ENCODE data around the gene KLRC3.
"Not testable (repeated sequence)": the region's sequence is repeated elsewhere in the genome, so short reads cannot be mapped to it uniquely, and the experiment has no call there.

Gene KLRC3

DNA sequence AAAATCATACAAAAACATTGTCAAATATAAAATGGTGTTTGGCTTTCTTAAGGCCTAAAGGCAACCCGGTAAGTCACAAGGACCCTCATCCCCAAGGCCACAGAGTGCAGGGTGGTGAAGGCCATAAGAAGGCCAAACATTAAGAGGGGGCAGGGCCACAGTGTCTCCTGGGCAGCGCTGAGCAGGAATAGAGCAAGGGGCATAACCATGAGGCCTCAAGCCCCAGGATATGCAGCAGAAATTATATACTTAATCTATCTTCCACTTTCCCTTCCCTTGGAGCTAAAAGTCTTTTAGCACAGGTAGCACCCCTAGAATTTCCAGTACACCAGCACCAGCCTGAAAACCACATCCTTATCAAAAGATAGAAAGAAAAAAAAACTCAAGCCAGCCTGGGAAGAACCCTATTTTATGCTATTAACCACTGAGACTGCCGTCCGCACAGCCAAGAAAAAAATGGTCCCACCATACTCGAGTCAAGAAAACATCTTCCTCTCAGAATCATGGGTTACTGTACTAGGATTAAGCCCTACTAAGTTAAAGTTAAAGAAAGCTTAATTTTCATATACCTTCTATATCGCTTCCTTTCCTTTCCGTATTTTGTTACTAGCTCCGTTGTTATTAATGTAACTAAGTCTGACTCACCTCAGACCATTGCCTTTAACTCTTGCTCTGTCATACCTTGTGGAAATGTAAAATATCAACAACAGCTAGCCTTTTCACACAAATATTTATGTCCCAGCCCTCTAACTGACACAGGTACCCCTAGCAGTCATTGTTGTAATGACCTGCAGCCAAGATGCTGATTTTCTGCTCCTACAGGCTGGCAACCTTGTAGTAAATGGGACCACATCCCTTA lies 50.6 kb downstream of the KLRC3 start:
- no peak for DNase-seq (ENCODE audit: low read depth in 2 of 2)

DNA sequence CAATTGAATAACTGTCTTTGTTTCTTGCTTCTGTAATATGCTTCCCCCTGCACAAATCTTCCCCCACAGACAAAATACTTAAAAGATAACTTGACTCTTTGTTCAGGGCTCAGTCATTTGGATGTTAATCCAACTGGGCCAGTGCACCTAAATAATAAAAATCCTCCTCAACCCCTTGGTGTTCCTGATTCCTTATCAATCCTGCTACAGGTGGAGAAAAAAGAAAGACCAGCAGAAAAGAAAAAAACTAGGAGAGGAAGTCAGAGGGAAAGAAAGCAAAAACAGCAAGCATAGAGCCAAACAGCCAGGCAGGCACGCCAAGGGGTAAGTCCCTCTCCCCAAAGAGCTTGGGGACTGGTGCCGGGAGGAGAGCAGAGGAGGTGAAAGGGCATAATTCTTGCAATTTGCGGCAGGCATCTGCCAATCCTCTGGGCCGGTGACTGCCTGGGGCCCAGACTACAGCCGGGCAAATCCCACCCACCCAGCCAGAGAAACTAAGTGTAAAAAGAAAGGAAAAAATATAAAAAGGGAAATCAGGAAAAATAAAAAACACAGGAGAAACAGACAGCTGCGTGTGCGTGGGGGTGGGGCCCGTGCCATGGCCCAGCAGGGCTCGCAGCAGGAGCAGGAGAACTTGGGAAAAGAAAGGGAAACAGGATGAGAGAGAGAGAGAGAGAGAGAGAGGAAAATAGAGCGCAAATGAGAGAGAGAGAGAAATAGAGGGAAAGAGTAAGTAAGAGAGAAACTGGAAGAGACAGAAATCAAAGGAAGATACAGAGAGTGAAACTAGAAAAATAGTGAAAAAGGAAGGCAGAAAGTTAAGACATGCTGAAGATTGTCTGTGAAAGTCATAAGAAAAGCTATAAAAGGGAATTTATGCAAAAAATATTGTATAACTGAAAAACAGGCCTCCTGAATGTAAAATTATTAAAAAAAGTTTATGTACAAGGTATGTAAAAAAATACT lies 51.9 kb downstream of the KLRC3 start:
- DNase-seq (ENCODE audit: low read depth in 2 of 2) = no peak

DNA sequence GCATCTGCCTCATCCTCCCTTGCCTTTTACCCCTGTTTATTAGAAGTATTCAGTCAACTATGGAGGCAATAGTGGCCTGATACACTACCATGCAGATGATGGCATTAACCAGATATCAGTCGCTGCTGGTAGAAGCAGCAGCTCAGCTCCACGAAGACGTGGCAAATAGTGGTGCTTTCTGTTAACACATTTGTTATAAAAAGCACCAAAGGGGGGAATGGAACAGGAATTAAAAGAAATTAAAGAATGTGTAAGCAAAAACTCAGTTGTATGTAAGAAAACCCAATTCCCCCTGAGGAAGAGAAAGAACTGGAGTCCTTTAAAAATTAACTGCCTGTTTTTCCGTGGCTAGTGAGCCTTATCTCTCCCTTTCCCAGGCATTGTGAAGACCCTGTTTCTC lies 52.7 kb downstream of the KLRC3 start:
- not testable (repeated sequence) for DNase-seq (ENCODE audit: low read depth in 2 of 2)

DNA sequence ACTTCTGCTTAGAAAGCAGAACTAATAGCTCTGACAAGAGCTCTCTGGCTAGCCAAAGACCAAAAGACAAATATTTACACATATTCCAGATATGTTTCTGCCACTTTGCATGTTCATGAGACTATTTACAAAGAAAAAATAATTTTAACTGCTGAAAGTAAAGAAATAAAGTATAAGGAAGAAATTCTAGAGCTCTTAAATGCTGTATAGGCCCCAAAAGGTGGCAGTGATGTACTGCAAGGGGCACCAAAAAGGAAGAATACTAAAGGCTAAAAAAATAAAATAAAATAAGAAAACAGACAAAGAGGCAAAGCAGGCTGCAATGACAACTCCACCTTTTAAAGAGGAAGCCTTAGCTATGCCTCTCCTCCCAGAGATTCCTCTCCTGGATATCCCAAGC lies 53.5 kb downstream of the KLRC3 start:
- DNase-seq (ENCODE audit: low read depth in 2 of 2) = no peak

DNA sequence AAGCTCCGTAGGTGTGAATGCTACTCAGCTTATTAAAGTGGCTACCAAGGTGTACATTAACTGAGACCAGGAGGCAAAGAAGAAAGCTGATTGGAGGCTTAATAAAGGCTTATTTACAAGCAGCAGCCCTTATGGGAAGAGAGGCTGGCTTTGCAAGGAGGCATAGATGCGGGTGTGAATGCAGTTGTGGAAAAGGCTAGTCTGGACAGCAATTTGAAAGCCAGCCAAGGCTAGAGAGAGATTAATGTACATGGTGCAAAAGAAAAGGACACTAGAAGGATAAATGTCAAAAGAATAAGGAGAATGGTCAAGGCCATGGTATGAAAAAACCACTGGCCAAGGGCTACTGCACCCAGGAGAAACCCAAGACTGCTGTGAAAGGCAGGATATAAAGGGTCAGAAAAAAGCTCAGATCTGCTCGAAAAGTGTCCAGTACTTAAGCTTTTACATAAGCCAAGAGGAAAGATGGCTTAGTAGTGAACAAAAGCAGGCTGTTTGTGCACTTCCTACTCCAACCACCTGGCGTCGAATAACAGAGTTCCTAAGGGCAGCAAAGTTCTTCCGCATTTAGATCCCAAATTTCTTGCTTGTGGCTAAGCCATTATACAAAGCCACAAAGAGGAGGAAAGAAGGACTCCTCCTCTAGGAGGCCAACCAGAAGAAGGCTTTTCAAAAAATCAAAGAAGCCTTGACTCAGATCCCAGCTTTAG lies 54.5 kb downstream of the KLRC3 start:
- no peak for DNase-seq (ENCODE audit: low read depth in 2 of 2)

DNA sequence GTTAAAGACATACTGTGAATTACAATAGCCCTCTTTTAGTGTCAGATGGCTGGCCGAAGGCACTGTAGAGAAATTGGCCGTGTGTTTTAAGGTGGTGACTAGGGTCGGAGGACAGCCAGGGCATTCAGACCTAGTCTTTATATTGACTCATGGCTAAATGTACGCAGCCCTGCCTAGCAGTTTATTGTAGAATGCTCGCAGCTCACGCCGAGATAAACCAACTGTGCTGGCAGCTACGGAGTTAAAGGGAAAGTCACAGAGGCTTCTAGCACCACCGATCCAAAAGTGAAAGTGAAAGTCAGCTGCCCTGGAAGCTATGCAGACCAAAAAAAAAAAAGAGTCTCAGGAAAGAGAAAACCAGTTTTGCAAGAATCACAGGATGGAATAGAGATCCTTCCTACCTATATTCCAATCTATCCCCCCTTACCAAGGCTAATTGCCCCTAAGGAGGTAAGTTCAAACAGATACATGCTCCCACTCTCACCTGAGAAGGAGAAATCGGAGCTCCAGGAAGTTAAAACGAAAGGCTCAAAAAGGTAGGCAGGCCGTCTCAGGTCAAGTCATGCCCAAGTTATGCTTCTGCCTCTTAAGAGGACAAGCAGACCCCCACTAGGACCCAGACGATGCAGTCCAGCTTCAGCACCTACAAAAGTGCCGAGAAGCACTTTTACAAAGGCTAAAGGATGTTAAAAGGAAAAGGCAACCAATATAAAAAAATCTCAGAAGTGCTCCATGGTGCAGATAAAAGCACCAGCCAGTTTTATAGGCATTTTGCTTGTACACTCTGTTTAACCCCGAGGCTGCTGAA lies 55.4 kb downstream of the KLRC3 start:
- peak in 1 of 2 donors; percentile 30 for DNase-seq (ENCODE audit: low read depth in 2 of 2)

DNA sequence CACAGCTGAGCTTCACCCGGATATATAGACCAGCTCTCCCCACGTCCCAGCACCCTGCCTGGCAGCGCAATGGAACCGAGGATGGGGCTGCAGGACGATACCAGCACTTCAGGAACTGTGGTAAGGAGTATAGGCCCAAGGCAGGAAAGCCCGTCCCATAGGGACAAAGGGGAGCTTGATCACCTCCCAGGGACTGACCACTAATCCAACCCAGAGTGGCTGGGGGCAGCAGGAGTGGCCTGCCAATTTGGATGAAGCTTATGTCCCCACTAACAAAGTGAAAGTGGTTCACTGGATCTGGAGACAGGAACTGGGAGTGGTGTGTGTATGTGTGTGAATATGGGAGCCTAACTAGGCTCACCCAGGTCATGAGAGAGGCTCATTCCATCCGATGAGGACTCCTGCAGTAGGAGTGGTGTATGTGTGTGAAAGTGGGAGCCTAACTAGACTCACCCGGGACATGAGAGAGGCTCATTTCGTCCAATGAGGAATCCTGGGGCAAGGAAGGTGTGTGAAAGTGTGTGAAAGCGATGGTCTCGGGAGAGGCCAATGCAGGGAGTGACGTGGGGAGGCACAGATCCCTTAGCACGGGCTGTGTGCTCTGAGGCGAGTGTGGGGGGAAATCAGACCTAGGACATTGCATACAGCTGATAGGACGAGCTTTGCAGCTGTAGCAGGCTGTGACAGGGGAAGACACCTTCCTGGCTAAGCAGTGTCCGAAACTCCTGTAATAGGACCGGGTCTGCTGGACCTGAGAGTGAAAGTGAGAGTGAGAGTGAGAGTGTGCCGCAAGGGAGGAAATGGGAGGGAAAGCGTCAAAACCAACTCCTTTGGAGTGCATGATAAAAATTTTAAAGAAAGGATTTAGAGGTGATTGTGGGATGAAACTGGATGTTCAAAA lies 56.2 kb downstream of the KLRC3 start:
- no peak for DNase-seq (ENCODE audit: low read depth in 2 of 2)

DNA sequence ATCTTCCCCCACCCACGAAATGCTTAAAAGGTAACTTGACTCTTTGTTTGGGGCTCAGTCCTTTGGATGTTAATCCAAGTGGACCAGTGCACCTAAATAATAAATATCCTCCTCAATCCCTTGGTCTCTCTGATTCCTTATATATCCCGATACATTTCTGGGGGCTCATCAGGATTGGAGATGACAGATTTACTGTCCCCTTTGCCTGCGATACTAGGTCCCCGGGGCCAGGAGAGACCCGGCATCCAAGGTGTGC lies 56.8 kb downstream of the KLRC3 start:
- no peak for DNase-seq (ENCODE audit: low read depth in 2 of 2)

DNA sequence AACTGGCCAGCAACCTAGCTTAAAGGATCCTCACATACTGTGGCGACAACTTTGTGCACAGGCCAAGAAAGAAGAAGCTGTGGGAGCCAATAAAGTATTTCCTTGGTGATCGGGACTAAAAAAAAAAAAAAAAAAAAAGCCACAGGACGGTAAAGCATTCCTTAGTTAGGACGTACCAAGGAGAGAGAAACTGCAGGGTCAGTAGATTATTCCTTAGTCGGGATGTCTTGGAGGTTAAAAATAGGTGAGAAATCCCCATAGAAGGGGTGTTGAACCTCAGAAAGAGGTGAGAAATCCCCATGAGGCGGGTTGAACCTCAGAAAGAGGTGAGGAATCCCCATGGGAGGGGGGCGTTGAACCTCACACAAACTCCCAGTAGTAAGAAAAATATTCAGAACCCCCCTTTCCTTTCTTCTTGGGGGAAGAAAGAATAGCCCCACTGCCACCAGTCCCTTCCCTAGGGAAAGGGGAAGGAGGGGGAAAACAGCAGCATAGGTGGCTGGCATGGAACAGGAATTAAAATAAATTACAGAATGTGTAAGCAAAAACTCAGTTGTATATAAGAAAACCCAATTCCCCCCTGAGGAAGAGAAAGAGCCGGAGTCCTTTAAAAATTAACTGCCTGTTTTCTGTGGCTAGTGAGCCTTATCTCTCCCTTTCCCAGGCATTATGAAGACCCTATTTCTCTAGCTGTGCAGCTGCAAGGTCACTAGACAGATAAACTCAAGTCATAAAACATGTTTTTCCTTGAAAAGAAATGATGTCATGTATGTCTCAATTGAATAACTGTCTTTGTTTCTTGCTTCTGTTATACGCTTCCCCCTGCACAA lies 57.4 kb downstream of the KLRC3 start:
- DNase-seq (ENCODE audit: low read depth in 2 of 2) = no peak

DNA sequence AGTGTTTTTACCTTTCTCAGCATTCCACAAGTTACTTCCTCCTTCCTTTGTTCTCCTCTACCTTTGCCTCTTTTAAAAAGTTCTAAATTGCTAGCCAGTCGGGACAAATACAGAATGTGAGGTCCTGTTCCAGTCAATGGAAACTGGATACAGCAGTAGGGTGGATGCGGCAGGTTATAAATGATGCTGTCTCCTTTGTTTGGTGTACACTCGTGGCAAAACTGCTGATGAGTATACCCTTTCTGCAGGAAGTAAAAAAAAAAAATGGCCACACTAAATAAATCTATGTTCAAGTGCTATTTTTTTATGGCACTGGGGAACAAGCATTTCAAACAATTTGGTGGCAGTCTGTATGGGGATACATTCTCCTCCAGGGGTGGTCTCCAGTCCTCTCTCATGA lies 58.1 kb downstream of the KLRC3 start:
- no peak for DNase-seq (ENCODE audit: low read depth in 2 of 2)
